Measurements from ENCODE around the gene COPZ1. TPM values are rescaled to one million over a fixed set of nuclear protein-coding genes. Genes with fewer than 3 reads are reported as not detected.
"Not testable (repeated sequence)": the region's sequence is repeated elsewhere in the genome, so short reads cannot be mapped to it uniquely, and the experiment has no call there.

Gene COPZ1
- 186 and 191 TPM in 2 replicates for total RNA-seq (2014; rRNA removed; shearing (Covaris generic))

- peak; percentile 100 for DNase-seq (ENCODE audit: low read depth)
These were observed at the start of gene COPZ1 for GRCh38 chr12:54324617-54325441. COPZ1 (plus strand) TSS chr12:54325131; CDS start chr12:54325164, 33 bp downstream.

GRCh38 chr12:54276368-54276767 lies 48.6 kb upstream of the COPZ1 start:
- no peak for DNase-seq (ENCODE audit: low read depth)

- peak; percentile 67 for DNase-seq (ENCODE audit: low read depth)
These were observed 47.1 kb upstream of the COPZ1 start for GRCh38 chr12:54277823-54278276.

- no peak for DNase-seq (ENCODE audit: low read depth)
These were observed 45.7 kb upstream of the COPZ1 start for GRCh38 chr12:54279227-54279631.

GRCh38 chr12:54279632-54280467 lies 45.1 kb upstream of the COPZ1 start, which contains the start of gene CBX5:
CBX5 (minus strand) TSS chr12:54280122; CDS start chr12:54257650, 22,472 bp downstream.
- peak; percentile 100 for DNase-seq (ENCODE audit: low read depth)

- DNase-seq (ENCODE audit: low read depth) = peak; percentile 99
These were observed 44.3 kb upstream of the COPZ1 start, which contains the start of gene HNRNPA1 for GRCh38 chr12:54280468-54281260. HNRNPA1 (plus strand) TSS chr12:54280726; CDS start chr12:54280808, 82 bp downstream.

- DNase-seq (ENCODE audit: low read depth) = not testable (repeated sequence)
These were observed 43.7 kb upstream of the COPZ1 start for GRCh38 chr12:54281261-54281638.

GRCh38 chr12:54281694-54282093 lies 43.2 kb upstream of the COPZ1 start:
- not testable (repeated sequence) for DNase-seq (ENCODE audit: low read depth)

GRCh38 chr12:54282949-54283593 lies 41.9 kb upstream of the COPZ1 start:
- no peak for DNase-seq (ENCODE audit: low read depth)

- not testable (repeated sequence) for DNase-seq (ENCODE audit: low read depth)
These were observed 40.7 kb upstream of the COPZ1 start for GRCh38 chr12:54284070-54284780.

GRCh38 chr12:54285150-54286041 lies 39.5 kb upstream of the COPZ1 start:
- no peak for DNase-seq (ENCODE audit: low read depth)

GRCh38 chr12:54286042-54287030 lies 38.6 kb upstream of the COPZ1 start:
- no peak for DNase-seq (ENCODE audit: low read depth)

GRCh38 chr12:54287261-54288157 lies 37.4 kb upstream of the COPZ1 start:
- no peak for DNase-seq (ENCODE audit: low read depth)

GRCh38 chr12:54292083-54292930 lies 32.6 kb upstream of the COPZ1 start:
- DNase-seq (ENCODE audit: low read depth) = no peak

GRCh38 chr12:54292931-54293241 lies 32.0 kb upstream of the COPZ1 start:
- no peak for DNase-seq (ENCODE audit: low read depth)
